GM21360 (cell line): Measurements from ENCODE around the gene NRCAM.
"Not testable (repeated sequence)": the region's sequence is repeated elsewhere in the genome, so short reads cannot be mapped to it uniquely, and the experiment has no call there.

Experiments
- ATAC-seq: cut with Tn5 transposase; IDR thresholded peaks from one replicate; pipeline ENCODE4 v1.9.1; 2021; ENCODE audit warnings: mild to moderate bottlenecking, moderate library complexity; ENCODE audit not compliant: unreplicated experiment

Gene NRCAM

GRCh38 chr7:108348913-108349312 lies 107.3 kb downstream of the NRCAM start:
- no peak for ATAC-seq

GRCh38 chr7:108347616-108348015 lies 108.6 kb downstream of the NRCAM start:
- ATAC-seq = no peak

- ATAC-seq = no peak
Measured at GRCh38 chr7:108345710-108346336, 110.4 kb downstream of the NRCAM start.

- no peak for ATAC-seq
Measured at GRCh38 chr7:108340856-108341411, 115.3 kb downstream of the NRCAM start.

GRCh38 chr7:108340406-108340805 lies 115.8 kb downstream of the NRCAM start:
- not testable (repeated sequence) for ATAC-seq

GRCh38 chr7:108335269-108335918 lies 120.8 kb downstream of the NRCAM start:
- ATAC-seq = no peak

GRCh38 chr7:108332937-108333336 lies 123.3 kb downstream of the NRCAM start:
- no peak for ATAC-seq

GRCh38 chr7:108331971-108332370 lies 124.3 kb downstream of the NRCAM start:
- no peak for ATAC-seq

- no peak for ATAC-seq
Measured at GRCh38 chr7:108330227-108330626, 126.0 kb downstream of the NRCAM start.

GRCh38 chr7:108329514-108329913 lies 126.7 kb downstream of the NRCAM start:
- no peak for ATAC-seq

GRCh38 chr7:108328174-108328651 lies 128.0 kb downstream of the NRCAM start:
- ATAC-seq = peak; percentile 74

GRCh38 chr7:108327353-108327752 lies 128.9 kb downstream of the NRCAM start:
- ATAC-seq = no peak

GRCh38 chr7:108326938-108327337 lies 129.3 kb downstream of the NRCAM start:
- ATAC-seq = no peak

- no peak for ATAC-seq
Measured at GRCh38 chr7:108324053-108325038, 131.9 kb downstream of the NRCAM start.

- ATAC-seq = no peak
Measured at GRCh38 chr7:108322925-108323832, 133.1 kb downstream of the NRCAM start.

GRCh38 chr7:108322046-108322445 lies 134.2 kb downstream of the NRCAM start:
- ATAC-seq = no peak

GRCh38 chr7:108321359-108321758 lies 134.9 kb downstream of the NRCAM start:
- ATAC-seq = no peak

- ATAC-seq = no peak
Measured at GRCh38 chr7:108316708-108317107, 139.5 kb downstream of the NRCAM start.

GRCh38 chr7:108314551-108314950 lies 141.7 kb downstream of the NRCAM start:
- no peak for ATAC-seq

GRCh38 chr7:108314049-108314448 lies 142.2 kb downstream of the NRCAM start:
- ATAC-seq = no peak
